Left forelimb (tissue), 1 donor: ENCODE results near the gene SNX32.

Experiments used
- DNase-seq: peaks from one replicate; pipeline ENCODE4 v3.0.0-alpha.2; 2018; ENCODE audit warnings: low spot score

Gene SNX32

GRCh38 chr11:65857500-65857852, 23.7 kb downstream of the SNX32 start:
- DNase-seq = peak; percentile 75

- DNase-seq = peak; percentile 99
Observed at GRCh38 chr11:65857853-65858680, 24.3 kb downstream of the SNX32 start, which contains the start of gene CFL1. Gene CFL1, minus strand, starts transcription at chr11:65858180. Its CDS starts 81 bp downstream, at chr11:65858099.

- DNase-seq = no peak
Observed at GRCh38 chr11:65858681-65859087, 24.9 kb downstream of the SNX32 start.

GRCh38 chr11:65859095-65859811, 25.5 kb downstream of the SNX32 start:
- DNase-seq = peak; percentile 97

- no peak for DNase-seq
Observed at GRCh38 chr11:65859812-65860277, 26.1 kb downstream of the SNX32 start.

- DNase-seq = peak; percentile 98
Observed at GRCh38 chr11:65860278-65861164, 26.8 kb downstream of the SNX32 start, which contains the start of gene MUS81. Gene MUS81, plus strand, starts transcription at chr11:65860433. Its CDS starts 321 bp downstream, at chr11:65860754.

GRCh38 chr11:65861165-65861505, 27.4 kb downstream of the SNX32 start:
- no peak for DNase-seq

- peak; percentile 55 for DNase-seq
Observed at GRCh38 chr11:65861533-65862183, 27.9 kb downstream of the SNX32 start.

- peak; percentile 63 for DNase-seq
Observed at GRCh38 chr11:65862191-65862735, 28.5 kb downstream of the SNX32 start.

GRCh38 chr11:65862941-65863888, 29.5 kb downstream of the SNX32 start:
- DNase-seq = peak; percentile 63

GRCh38 chr11:65863889-65864705, 30.3 kb downstream of the SNX32 start:
- DNase-seq = peak; percentile 55

- peak; percentile 65 for DNase-seq
Observed at GRCh38 chr11:65864706-65865471, 31.1 kb downstream of the SNX32 start.

- DNase-seq = peak; percentile 59
Observed at GRCh38 chr11:65865550-65866172, 31.9 kb downstream of the SNX32 start.

- DNase-seq = peak; percentile 64
Observed at GRCh38 chr11:65866509-65867283, 32.9 kb downstream of the SNX32 start.

- DNase-seq = no peak
Observed at GRCh38 chr11:65867284-65868071, 33.7 kb downstream of the SNX32 start.

- no peak for DNase-seq
Observed at GRCh38 chr11:65868076-65868667, 34.4 kb downstream of the SNX32 start.
